H9 (cell line): ENCODE measurements around the gene CFAP54. TPM values are rescaled to one million over a fixed set of nuclear protein-coding genes. Genes with fewer than 3 reads are reported as not detected.

Source experiments
- DNase-seq: peaks from one replicate; pipeline ENCODE4 v3.0.0-alpha.2; 2017
- H2AFZ ChIP-seq: one replicate; pipeline ENCODE4 v1.6.1; 2013; ENCODE audit warnings: mild to moderate bottlenecking, low read length, control low read depth, moderate library complexity
- H2AK5ac ChIP-seq: 2 replicates; pipeline ENCODE4 v1.6.1; 2013; ENCODE audit warnings: low read length, control low read depth, mixed read lengths; ENCODE audit not compliant: insufficient read length
- H2BK120ac ChIP-seq: one replicate; pipeline ENCODE4 v1.6.1; 2013; ENCODE audit warnings: low read depth, mild to moderate bottlenecking, low read length, control low read depth, inconsistent platforms; ENCODE audit not compliant: poor library complexity, severe bottlenecking
- H2BK12ac ChIP-seq: 2 replicates; pipeline ENCODE4 v1.6.1; 2013; ENCODE audit warnings: low read length, control low read depth, mixed read lengths, low read depth; ENCODE audit not compliant: insufficient read length
- H2BK15ac ChIP-seq: 2 replicates; pipeline ENCODE4 v1.6.1; 2013; ENCODE audit warnings: low read depth, low read length, control low read depth
- H2BK20ac ChIP-seq: one replicate; pipeline ENCODE4 v1.6.1; 2013; ENCODE audit warnings: low read depth, mild to moderate bottlenecking, low read length, control low read depth, inconsistent platforms; ENCODE audit not compliant: poor library complexity, severe bottlenecking
- H2BK5ac ChIP-seq: 2 replicates; pipeline ENCODE4 v1.6.1; 2013; ENCODE audit warnings: low read length, control low read depth, mixed read lengths; ENCODE audit not compliant: insufficient read length
- H3K14ac ChIP-seq: 2 replicates; pipeline ENCODE4 v1.6.1; 2013; ENCODE audit warnings: low read length, control low read depth; ENCODE audit not compliant: insufficient read depth
- H3K18ac ChIP-seq: 2 replicates; pipeline ENCODE4 v1.6.1; 2013; ENCODE audit warnings: low read depth, mild to moderate bottlenecking, mixed read lengths, low read length, control low read depth; ENCODE audit not compliant: insufficient read length
- H3K23ac ChIP-seq: 2 replicates; pipeline ENCODE4 v1.6.1; 2013; ENCODE audit warnings: low read length, control low read depth, mixed read lengths, low read depth; ENCODE audit not compliant: insufficient read length
- H3K23me2 ChIP-seq: 2 replicates; pipeline ENCODE4 v1.6.1; 2013; ENCODE audit warnings: low read depth, mild to moderate bottlenecking, mixed read lengths, low read length, control low read depth; ENCODE audit not compliant: insufficient read length, poor library complexity, severe bottlenecking
- H3K27ac ChIP-seq: 2 replicates; pipeline ENCODE4 v1.5.1; 2013; ENCODE audit warnings: low read length, control low read depth, mixed read lengths, low read depth; ENCODE audit not compliant: insufficient read length
- H3K27me3 ChIP-seq: 2 replicates; pipeline ENCODE4 v1.6.1; 2013; ENCODE audit warnings: low read length, control low read depth, inconsistent platforms; ENCODE audit not compliant: insufficient read depth
- H3K4ac ChIP-seq: 2 replicates; pipeline ENCODE4 v1.6.1; 2013; ENCODE audit warnings: low read depth, mild to moderate bottlenecking, control low read depth, inconsistent platforms, low read length, moderate library complexity
- H3K4me1 ChIP-seq: 2 replicates; pipeline ENCODE4 v1.6.1; 2013; ENCODE audit warnings: low read length, control low read depth, inconsistent platforms; ENCODE audit not compliant: insufficient read depth
- H3K4me2 ChIP-seq: 2 replicates; pipeline ENCODE4 v1.6.1; 2013; ENCODE audit warnings: low read length, control low read depth, mixed read lengths; ENCODE audit not compliant: insufficient read length, insufficient read depth
- H3K56ac ChIP-seq: 2 replicates; pipeline ENCODE4 v1.6.1; 2013; ENCODE audit warnings: low read depth, mild to moderate bottlenecking, mixed read lengths, low read length, control low read depth; ENCODE audit not compliant: insufficient read length
- H3K79me1 ChIP-seq: 2 replicates; pipeline ENCODE4 v1.6.1; 2013; ENCODE audit warnings: low read depth, mild to moderate bottlenecking, moderate library complexity, low read length, control low read depth, inconsistent platforms; ENCODE audit not compliant: insufficient read depth, poor library complexity, severe bottlenecking
- H3K79me2 ChIP-seq: 2 replicates; pipeline ENCODE4 v1.6.1; 2013; ENCODE audit warnings: low read length, control low read depth, inconsistent platforms; ENCODE audit not compliant: insufficient read depth
- H3K9ac ChIP-seq: 2 replicates; pipeline ENCODE4 v1.6.1; 2013; ENCODE audit warnings: low read length, control low read depth, mixed read lengths; ENCODE audit not compliant: insufficient read length; ENCODE audit errors: extremely low read depth
- H3K9me3 ChIP-seq: one replicate; pipeline ENCODE4 v1.6.1; 2013; ENCODE audit warnings: low read depth, low read length, inconsistent platforms; ENCODE audit not compliant: control insufficient read depth
- H3T11ph ChIP-seq: one replicate; pipeline ENCODE4 v1.6.1; 2013; ENCODE audit warnings: mild to moderate bottlenecking, low read length, control low read depth, inconsistent platforms
- H4K20me1 ChIP-seq: one replicate; pipeline ENCODE4 v1.6.1; 2013; ENCODE audit not compliant: control insufficient read depth, insufficient read length, insufficient read depth
- H4K5ac ChIP-seq: 2 replicates; pipeline ENCODE4 v1.6.1; 2013; ENCODE audit warnings: low read depth, mild to moderate bottlenecking, mixed read lengths, low read length, control low read depth; ENCODE audit not compliant: insufficient read length
- H4K8ac ChIP-seq: replicated peaks from 2 replicates; pipeline ENCODE4 v1.6.1; 2013; ENCODE audit warnings: low read length, control low read depth, mixed read lengths, low read depth; ENCODE audit not compliant: insufficient read length
- H4K91ac ChIP-seq: 2 replicates; pipeline ENCODE4 v1.6.1; 2013; ENCODE audit warnings: low read depth, mild to moderate bottlenecking, moderate library complexity, mixed read lengths, low read length, control low read depth; ENCODE audit not compliant: insufficient read length
- H3K27ac Mint-ChIP-seq, 3 experiments: 2 replicates in 2 of 3; 3 replicates in 1 of 3; pipeline ENCODE4 v1.8.0; 2020 to 2021; ENCODE audit warnings: mixed read lengths in 3 of 3, mild to moderate bottlenecking in 1 of 3, moderate library complexity in 1 of 3
- H3K27me3 Mint-ChIP-seq: 2 replicates; pipeline ENCODE4 v1.8.0; 2021; ENCODE audit warnings: low read depth, mild to moderate bottlenecking, moderate library complexity, mixed read lengths
- H3K36me3 Mint-ChIP-seq, 3 experiments: 2 replicates in 2 of 3; 3 replicates in 1 of 3; pipeline ENCODE4 v1.8.0; 2020 to 2021; ENCODE audit warnings: low read depth in 3 of 3, mixed read lengths in 3 of 3; ENCODE audit not compliant: insufficient read depth in 1 of 3
- H3K4me1 Mint-ChIP-seq, 2 experiments: 2 replicates each; pipeline ENCODE4 v1.8.0; 2020; ENCODE audit warnings: mixed read lengths in 2 of 2
- H3K4me3 Mint-ChIP-seq, 2 experiments: 2 replicates in 1 of 2; 3 replicates in 1 of 2; pipeline ENCODE4 v1.8.0; 2020 to 2021; ENCODE audit warnings: mild to moderate bottlenecking in 2 of 2, mixed read lengths in 2 of 2, moderate library complexity in 1 of 2
- H3K9me3 Mint-ChIP-seq, 2 experiments: 2 replicates in 1 of 2; 3 replicates in 1 of 2; pipeline ENCODE4 v1.8.0; 2020; ENCODE audit warnings: mild to moderate bottlenecking in 2 of 2, mixed read lengths in 2 of 2, moderate library complexity in 1 of 2
- total RNA-seq: library from RNA; stranded (reverse); gene quantifications from 2 replicates; pipeline ENCODE4 v1.2.1, GENCODE V29; 2021
- TF ChIP-seq, protein P1 (sequence below): fragments of 200-600 bp; sonication (generic); conservative IDR thresholded peaks from 3 replicates; pipeline ENCODE4 v1.8.0; 2021; ENCODE audit warnings: antibody characterized with exemption, mild to moderate bottlenecking

CFAP54 gene
- total RNA-seq, 1 experiment from 2014 or later = 0.24 TPM

DNA sequence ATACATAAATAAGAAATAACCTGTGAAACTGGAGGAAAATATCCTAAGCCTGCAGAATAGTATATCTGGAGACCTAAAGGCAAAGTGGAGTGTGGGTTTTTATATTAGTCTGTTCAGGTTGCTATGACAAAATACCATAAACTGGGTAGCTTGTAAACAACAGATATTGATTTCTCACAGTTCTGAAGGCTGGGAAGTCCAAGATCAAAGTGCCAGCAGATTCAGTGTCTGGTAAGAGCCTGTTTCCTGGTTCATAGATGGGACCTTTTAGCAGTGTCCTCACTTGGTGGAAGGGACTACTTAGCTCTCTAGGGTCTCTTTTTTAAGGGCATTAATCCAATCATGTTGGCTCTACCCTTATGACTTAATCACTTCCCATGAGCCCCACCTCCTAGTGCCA lies 392.2 kb downstream of the CFAP54 start:
- Histone ChIP-seq H3K27ac (no peak overlapping the region), H3K4ac (no peak overlapping the region), H2BK15ac (no peak overlapping the region), H3K9ac (no peak overlapping the region), H2BK120ac (no peak overlapping the region), H2BK5ac (no peak overlapping the region), H4K5ac (no peak overlapping the region), H3K9me3 (no peaks in the 10 kb centered on the region), H2BK20ac (no peak overlapping the region), H4K20me1 (no peaks in the 10 kb centered on the region), H3K27me3 (no peaks in the 10 kb centered on the region), H3K18ac (no peak overlapping the region), H4K91ac (no peak overlapping the region), H3K23me2 (no peaks in the 10 kb centered on the region), H3T11ph (no peak overlapping the region), H3K23ac (no peak overlapping the region), H3K4me1 (no peaks in the 10 kb centered on the region), H2AFZ (no peak overlapping the region), H3K56ac (no peak overlapping the region), H3K14ac (no peak overlapping the region), H3K79me2 (no peaks in the 10 kb centered on the region), H3K4me2 (no peak overlapping the region), H2AK5ac (no peak overlapping the region), H4K8ac (no peak overlapping the region), H3K79me1 (no peaks in the 10 kb centered on the region), H2BK12ac (no peak overlapping the region)
- TF ChIP-seq, protein P1, sequence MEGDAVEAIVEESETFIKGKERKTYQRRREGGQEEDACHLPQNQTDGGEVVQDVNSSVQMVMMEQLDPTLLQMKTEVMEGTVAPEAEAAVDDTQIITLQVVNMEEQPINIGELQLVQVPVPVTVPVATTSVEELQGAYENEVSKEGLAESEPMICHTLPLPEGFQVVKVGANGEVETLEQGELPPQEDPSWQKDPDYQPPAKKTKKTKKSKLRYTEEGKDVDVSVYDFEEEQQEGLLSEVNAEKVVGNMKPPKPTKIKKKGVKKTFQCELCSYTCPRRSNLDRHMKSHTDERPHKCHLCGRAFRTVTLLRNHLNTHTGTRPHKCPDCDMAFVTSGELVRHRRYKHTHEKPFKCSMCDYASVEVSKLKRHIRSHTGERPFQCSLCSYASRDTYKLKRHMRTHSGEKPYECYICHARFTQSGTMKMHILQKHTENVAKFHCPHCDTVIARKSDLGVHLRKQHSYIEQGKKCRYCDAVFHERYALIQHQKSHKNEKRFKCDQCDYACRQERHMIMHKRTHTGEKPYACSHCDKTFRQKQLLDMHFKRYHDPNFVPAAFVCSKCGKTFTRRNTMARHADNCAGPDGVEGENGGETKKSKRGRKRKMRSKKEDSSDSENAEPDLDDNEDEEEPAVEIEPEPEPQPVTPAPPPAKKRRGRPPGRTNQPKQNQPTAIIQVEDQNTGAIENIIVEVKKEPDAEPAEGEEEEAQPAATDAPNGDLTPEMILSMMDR = no peak
- H3K9me3 Mint-ChIP-seq = no peaks in the 10 kb centered on the region
- H3K4me1 Mint-ChIP-seq = no peaks in the 10 kb centered on the region
- no peak for DNase-seq
- H3K27ac Mint-ChIP-seq = no peak overlapping the region
- H3K36me3 Mint-ChIP-seq = no peaks in the 10 kb centered on the region
- no peaks in the 10 kb centered on the region for H3K27me3 Mint-ChIP-seq
- no peak overlapping the region for H3K4me3 Mint-ChIP-seq
